ENCODE results near the gene RAB9A.

DNA sequence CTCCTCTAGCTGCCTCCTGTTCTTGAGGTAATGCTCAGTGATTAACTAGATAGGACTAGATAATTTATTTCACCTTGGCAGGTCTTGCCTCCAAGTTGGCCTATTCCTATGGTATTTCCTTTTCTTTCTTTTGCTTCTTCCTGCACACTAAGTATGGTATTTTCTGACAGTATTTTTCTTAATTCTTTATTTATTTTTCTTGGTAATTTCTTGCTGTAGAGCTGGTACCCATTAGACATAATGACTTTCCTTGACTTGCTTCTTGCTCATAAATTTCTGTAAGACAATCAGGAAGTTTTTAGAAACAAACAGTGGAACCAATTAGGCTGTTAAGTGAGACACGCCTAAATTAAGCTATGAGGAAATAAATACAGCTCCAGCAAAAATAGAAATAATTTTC is 9.5 kb downstream of the RAB9A start:
- no peak for TF ChIP-seq POLR2A (IDR thresholded peaks at IDR 0.05; ENCODE audit: low read length)
- no peak for TF ChIP-seq GATA1 (IDR thresholded peaks at IDR 0.05; ENCODE audit: low read depth, low read length)

Measured in erythroblast (primary cell).